ENCODE results near the gene IQGAP3. TPM values are rescaled to one million over a fixed set of nuclear protein-coding genes. Genes with fewer than 3 reads are reported as not detected.

IQGAP3 gene
- total and polyA plus RNA-seq, 3 experiments from 2014 or later: 4.4 to 4.7 TPM; not detected in 1

DNA sequence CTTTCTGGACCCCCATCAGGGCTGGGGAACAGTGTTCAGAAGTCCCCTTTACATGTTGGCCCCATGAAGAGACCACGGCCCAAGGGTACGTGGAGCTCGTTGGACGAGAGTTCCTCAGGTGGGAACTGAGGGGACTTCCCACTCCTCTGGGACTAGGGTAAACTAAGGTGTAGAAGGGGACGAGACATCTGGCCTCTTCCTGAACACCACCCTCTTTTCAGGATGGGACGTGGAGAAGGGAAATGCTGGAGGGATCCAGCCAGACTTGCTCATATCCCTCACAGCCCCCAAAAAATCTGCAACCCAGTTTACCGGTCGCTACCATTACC is 21.3 kb upstream of the IQGAP3 start:
- no peak for DNase-seq
- Histone ChIP-seq H3K27ac (ENCODE audit: low read depth, low read length) (no peak overlapping the region), H3K9me3 (ENCODE audit: low read length) (no peaks in the 10 kb centered on the region), H3K27me3 (ENCODE audit: insufficient read depth, low read length, poor library complexity, severe bottlenecking) (no peaks in the 10 kb centered on the region), H3K4me1 (ENCODE audit: insufficient read depth, low read length) (peaks cover 20% of the 10 kb centered on the region), H3K4me3 (ENCODE audit: low read length) (no peak overlapping the region), H3K36me3 (ENCODE audit: insufficient read depth, low read length) (peaks cover 20% of the 10 kb centered on the region)
- Mint-ChIP-seq H3K36me3 (peaks cover 0 to 55% (median 7%) of the 10 kb centered on the region in 3 donors), H3K4me3 (peak overlapping the region in 1 of 7 donors; percentile 61), H3K27me3 (no peaks in the 10 kb centered on the region), H3K4me1 (peaks cover 20 to 24% (median 23%) of the 10 kb centered on the region in 3 donors), H3K27ac (peak overlapping the region in 1 of 8 donors; percentile 90), H3K9me3 (no peaks in the 10 kb centered on the region)
- CTCF ChIA-PET: interaction anchor here (1.0 to 3.9 kb wide), 7 partner anchors 9 to 138 kb away, joined by 3 to 22 read pairs (median 3); partner anchors contain the start of gene MEF2D
- POLR2A ChIA-PET: no interaction called here

DNA sequence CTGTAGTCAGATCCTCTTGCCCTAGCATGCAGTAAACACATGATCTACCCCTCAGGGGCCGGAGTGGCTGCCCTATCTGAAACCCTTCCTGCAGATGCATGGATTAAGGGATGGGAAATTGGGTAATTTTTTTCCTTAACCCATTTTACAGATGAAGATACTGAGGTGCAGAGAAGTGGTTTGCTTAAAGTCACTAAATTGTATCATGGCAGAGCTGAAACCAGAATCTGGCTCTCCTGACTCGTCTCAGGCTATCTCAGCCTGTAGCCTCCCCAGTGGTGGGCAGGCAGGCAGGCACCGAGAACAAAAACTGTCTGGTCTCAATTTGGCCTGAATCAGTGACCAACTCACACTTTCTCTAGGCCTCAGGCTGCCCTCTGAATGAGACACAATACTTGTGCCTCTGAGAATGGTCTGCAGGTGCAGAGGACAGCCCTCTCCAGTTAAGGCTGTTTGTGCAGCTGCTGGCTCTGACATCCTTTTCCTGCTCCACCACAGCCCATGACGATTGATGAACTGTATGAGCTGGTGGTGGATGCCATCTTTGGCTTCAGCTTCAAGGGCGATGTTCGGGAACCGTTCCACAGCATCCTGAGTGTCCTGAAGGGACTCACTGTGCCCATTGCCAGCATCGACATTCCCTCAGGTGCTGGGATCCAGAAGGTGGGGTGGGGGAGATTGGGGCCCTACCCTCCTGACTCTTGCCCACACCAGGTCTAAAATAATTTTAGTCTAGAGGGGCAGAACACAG is 20.7 kb upstream of the IQGAP3 start:
- Mint-ChIP-seq H3K4me3 (peak overlapping the region; percentile 81 to 94 (median 90)), H3K27ac (peak overlapping the region; percentile 63 to 90 (median 79)), H3K36me3 (peaks cover 0 to 50% (median 7%) of the 10 kb centered on the region in 3 donors), H3K4me1 (peaks cover 20 to 24% (median 23%) of the 10 kb centered on the region in 3 donors), H3K27me3 (no peaks in the 10 kb centered on the region), H3K9me3 (no peaks in the 10 kb centered on the region)
- no peak overlapping the region for H3K4me3 ChIP-seq (ENCODE audit: low read length)
- H3K27ac ChIP-seq (ENCODE audit: low read depth, low read length): no peak overlapping the region
- H3K9me3 ChIP-seq (ENCODE audit: low read length): no peaks in the 10 kb centered on the region
- ChIA-PET POLR2A (no interaction called here), CTCF (interaction anchor here (0.9 to 3.9 kb wide), 8 partner anchors 9 to 207 kb away, joined by 3 to 22 read pairs (median 4); partner anchors contain the start of gene MEF2D)
- H3K27me3 ChIP-seq (ENCODE audit: insufficient read depth, low read length, poor library complexity, severe bottlenecking): no peaks in the 10 kb centered on the region
- H3K4me1 ChIP-seq (ENCODE audit: insufficient read depth, low read length): peaks cover 20% of the 10 kb centered on the region
- DNase-seq: no peak
- H3K36me3 ChIP-seq (ENCODE audit: insufficient read depth, low read length): peaks cover 15% of the 10 kb centered on the region

DNA sequence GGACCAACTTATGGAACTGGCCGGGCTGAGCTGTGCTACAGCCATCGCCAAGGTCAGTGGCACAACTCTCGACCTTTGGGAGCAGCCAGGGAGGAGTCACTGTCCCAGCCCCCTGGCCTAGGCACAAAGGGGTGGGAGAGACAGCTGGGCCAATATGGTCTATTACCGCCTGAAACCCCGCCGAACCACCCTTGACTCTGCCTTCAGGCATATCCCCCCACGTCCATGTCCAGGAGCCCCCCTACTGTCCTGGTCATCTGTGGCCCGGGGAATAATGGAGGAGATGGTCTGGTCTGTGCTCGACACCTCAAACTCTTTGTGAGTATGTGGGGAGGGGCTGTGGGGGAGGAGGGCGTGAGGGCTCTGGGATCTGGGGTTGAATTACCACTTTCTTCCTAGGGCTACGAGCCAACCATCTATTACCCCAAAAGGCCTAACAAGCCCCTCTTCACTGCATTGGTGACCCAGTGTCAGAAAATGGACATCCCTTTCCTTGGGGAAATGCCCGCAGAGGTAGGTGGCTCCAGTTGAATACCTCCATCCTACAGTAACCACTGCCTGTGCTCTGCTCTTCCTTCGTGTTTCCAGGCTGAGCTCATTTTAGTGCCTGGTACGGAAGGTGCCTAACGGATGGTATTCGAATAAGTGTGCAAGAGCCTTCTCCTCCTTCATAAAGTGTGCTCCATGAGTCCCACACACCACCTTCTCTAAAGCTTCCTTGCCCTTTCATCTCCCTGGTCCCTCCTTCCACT is 20.0 kb upstream of the IQGAP3 start:
- Mint-ChIP-seq H3K36me3 (peaks cover 0 to 42% (median 7%) of the 10 kb centered on the region in 3 donors), H3K9me3 (no peaks in the 10 kb centered on the region), H3K27ac (peak overlapping the region; percentile 63 to 94 (median 82)), H3K4me1 (peaks cover 20 to 24% (median 23%) of the 10 kb centered on the region in 3 donors), H3K4me3 (peak overlapping the region; percentile 81 to 94 (median 90)), H3K27me3 (no peaks in the 10 kb centered on the region)
- Histone ChIP-seq H3K36me3 (ENCODE audit: insufficient read depth, low read length) (peaks cover 8% of the 10 kb centered on the region), H3K4me1 (ENCODE audit: insufficient read depth, low read length) (peaks cover 20% of the 10 kb centered on the region), H3K9me3 (ENCODE audit: low read length) (no peaks in the 10 kb centered on the region), H3K27ac (ENCODE audit: low read depth, low read length) (peak overlapping the region; percentile 67), H3K4me3 (ENCODE audit: low read length) (peak overlapping the region; percentile 70), H3K27me3 (ENCODE audit: insufficient read depth, low read length, poor library complexity, severe bottlenecking) (no peaks in the 10 kb centered on the region)
- POLR2A ChIA-PET: interaction anchor here (0.5 to 2.1 kb wide), 11 partner anchors 9 to 135 kb away, joined by 3 to 10 read pairs (median 5); partner anchors contain the start of genes GPATCH4 and MEF2D
- CTCF ChIA-PET: interaction anchor here (0.9 to 3.9 kb wide), 8 partner anchors 10 to 207 kb away, joined by 3 to 22 read pairs (median 4); partner anchors contain the start of gene MEF2D
- DNase-seq: no peak

DNA sequence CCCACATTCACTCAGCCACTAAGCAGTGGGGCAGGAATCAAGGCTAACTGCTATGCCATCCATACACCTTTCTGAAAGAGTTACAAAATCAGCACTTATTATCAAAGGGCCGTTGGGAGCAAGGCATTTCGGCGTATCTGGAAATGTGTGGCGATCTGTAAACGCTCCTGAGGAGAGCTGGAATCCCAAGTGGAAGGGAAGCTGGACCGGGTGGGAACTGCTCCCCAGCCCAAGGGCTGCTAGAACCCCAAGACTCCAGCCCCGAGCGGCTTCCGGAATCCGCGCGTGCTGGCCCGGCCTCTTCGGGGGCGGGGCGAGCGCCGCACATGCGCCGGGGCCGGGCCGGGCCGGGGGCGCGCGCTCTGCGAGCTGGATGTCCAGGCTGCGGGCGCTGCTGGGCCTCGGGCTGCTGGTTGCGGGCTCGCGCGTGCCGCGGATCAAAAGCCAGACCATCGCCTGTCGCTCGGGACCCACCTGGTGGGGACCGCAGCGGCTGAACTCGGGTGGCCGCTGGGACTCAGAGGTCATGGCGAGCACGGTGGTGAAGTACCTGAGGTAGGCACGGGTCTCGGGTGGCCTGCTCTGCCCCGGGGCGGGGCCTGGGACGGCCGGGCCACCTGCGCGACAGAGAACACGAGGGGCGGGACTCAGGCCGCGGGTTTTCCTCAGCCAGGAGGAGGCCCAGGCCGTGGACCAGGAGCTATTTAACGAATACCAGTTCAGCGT is 19.2 kb upstream of the IQGAP3 start, which contains the start of gene NAXE:
TSS of gene NAXE (plus strand) at position 345 of the 726 bp plus-strand sequence. CDS start at position 374, 29 bp downstream.
- Mint-ChIP-seq H3K4me1 (peaks cover 20 to 24% (median 21%) of the 10 kb centered on the region in 3 donors), H3K36me3 (peaks cover 0 to 37% (median 6%) of the 10 kb centered on the region in 3 donors), H3K27ac (peak within 1 kb of the TSS; percentile 90 to 98 (median 96)), H3K4me3 (peak within 1 kb of the TSS; percentile 89 to 94 (median 91)), H3K9me3 (no peaks in the 10 kb centered on the region), H3K27me3 (no peaks in the 10 kb centered on the region)
- DNase-seq: peak; percentile 64 to 78 (median 70)
- Histone ChIP-seq H3K27me3 (ENCODE audit: insufficient read depth, low read length, poor library complexity, severe bottlenecking) (no peaks in the 10 kb centered on the region), H3K4me1 (ENCODE audit: insufficient read depth, low read length) (peaks cover 20% of the 10 kb centered on the region), H3K9me3 (ENCODE audit: low read length) (no peaks in the 10 kb centered on the region), H3K27ac (ENCODE audit: low read depth, low read length) (peak within 1 kb of the TSS; percentile 67), H3K4me3 (ENCODE audit: low read length) (peak within 1 kb of the TSS; percentile 70), H3K36me3 (ENCODE audit: insufficient read depth, low read length) (peaks cover under 1% of the 10 kb centered on the region)
- ChIA-PET CTCF (interaction anchor here (0.7 to 3.9 kb wide), 14 partner anchors 9 to 206 kb away, joined by 3 to 22 read pairs (median 4); partner anchors contain the start of genes GPATCH4 and MEF2D), POLR2A (interaction anchor here (0.5 to 2.1 kb wide), 15 partner anchors 9 to 134 kb away, joined by 3 to 10 read pairs (median 5); partner anchors contain the start of genes GPATCH4 and MEF2D)

DNA sequence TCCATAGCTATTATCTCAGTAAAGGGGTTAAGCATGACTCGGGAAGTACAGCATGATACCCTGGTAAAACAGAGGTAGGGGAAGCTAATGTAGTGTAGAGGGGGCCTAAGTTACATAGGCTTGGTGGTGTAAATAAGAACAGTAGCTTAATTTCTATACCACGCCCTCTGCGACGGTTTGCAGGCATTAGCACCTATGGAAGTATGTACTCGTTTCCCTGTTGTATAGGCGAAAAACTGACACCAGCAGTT is 18.7 kb upstream of the IQGAP3 start:
- H3K4me3 Mint-ChIP-seq: peak overlapping the region; percentile 89 to 94 (median 91)
- DNase-seq: no peak
- no peaks in the 10 kb centered on the region for H3K27me3 Mint-ChIP-seq
- Histone ChIP-seq H3K27ac (ENCODE audit: low read depth, low read length) (peak overlapping the region; percentile 39), H3K27me3 (ENCODE audit: insufficient read depth, low read length, poor library complexity, severe bottlenecking) (no peaks in the 10 kb centered on the region), H3K4me1 (ENCODE audit: insufficient read depth, low read length) (peaks cover 20% of the 10 kb centered on the region), H3K36me3 (ENCODE audit: insufficient read depth, low read length) (no peaks in the 10 kb centered on the region), H3K9me3 (ENCODE audit: low read length) (no peaks in the 10 kb centered on the region), H3K4me3 (ENCODE audit: low read length) (peak overlapping the region; percentile 66)
- POLR2A ChIA-PET: interaction anchor here (0.9 to 2.1 kb wide), 11 partner anchors 9 to 134 kb away, joined by 3 to 10 read pairs (median 5); partner anchors contain the start of genes GPATCH4 and MEF2D
- CTCF ChIA-PET: interaction anchor here (0.7 to 3.9 kb wide), 12 partner anchors 9 to 205 kb away, joined by 3 to 22 read pairs (median 4); partner anchors contain the start of genes GPATCH4 and MEF2D
- H3K27ac Mint-ChIP-seq: peak overlapping the region; percentile 90 to 98 (median 96)
- H3K4me1 Mint-ChIP-seq: peaks cover 20 to 24% (median 21%) of the 10 kb centered on the region in 3 donors
- no peaks in the 10 kb centered on the region for H3K9me3 Mint-ChIP-seq
- H3K36me3 Mint-ChIP-seq: peaks cover 0 to 32% (median 6%) of the 10 kb centered on the region in 3 donors

DNA sequence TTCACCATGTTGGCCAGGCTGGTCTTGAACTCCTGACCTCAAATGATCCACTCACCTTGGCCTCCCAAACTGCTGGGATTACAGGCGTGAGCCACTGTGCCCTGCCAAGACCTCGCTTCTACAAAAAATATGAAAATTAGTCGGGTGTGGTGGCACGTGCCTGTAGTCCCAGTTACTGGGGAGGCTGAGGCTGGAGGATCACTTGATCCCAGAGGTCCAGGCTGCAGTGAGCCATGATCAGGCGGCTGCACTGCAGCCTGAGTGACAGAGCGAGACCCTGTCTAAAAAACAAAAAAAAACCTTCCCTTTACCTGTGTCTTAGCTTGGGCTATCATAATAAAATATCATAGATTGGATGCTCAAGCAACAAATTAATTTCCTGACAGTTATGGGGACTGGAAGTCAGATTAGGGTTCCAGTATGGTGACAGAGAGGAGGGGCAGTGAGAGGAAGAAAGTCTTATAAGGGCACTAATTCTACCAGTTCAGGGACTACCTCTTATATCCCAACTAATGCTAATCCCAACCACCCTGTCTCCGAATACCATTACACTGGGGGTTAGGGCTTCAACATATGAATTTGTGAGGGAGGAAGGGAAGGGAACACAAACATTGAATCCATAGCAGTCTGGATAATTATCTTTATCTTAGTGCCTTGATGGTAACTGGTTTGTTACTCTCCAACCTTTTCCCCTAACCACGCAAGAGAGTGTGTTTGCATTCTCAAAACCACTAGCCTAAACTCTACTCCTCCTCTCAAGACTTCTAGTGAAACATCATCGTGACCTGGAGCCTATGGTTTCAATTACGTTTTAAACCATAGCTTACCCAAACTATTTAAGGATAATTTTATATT is 18.2 kb upstream of the IQGAP3 start:
- POLR2A ChIA-PET: interaction anchor here (1.1 to 2.1 kb wide), 9 partner anchors 9 to 133 kb away, joined by 3 to 10 read pairs (median 5); partner anchors contain the start of gene MEF2D
- H3K27me3 ChIP-seq (ENCODE audit: insufficient read depth, low read length, poor library complexity, severe bottlenecking): no peaks in the 10 kb centered on the region
- peaks cover 0 to 32% (median 6%) of the 10 kb centered on the region in 3 donors for H3K36me3 Mint-ChIP-seq
- H3K9me3 Mint-ChIP-seq: no peaks in the 10 kb centered on the region
- peak overlapping the region; percentile 66 for H3K4me3 ChIP-seq (ENCODE audit: low read length)
- peaks cover 21 to 24% (median 22%) of the 10 kb centered on the region in 3 donors for H3K4me1 Mint-ChIP-seq
- peak overlapping the region in 7 of 8 donors; percentile 90 to 98 (median 96) for H3K27ac Mint-ChIP-seq
- H3K9me3 ChIP-seq (ENCODE audit: low read length): no peaks in the 10 kb centered on the region
- H3K27me3 Mint-ChIP-seq: no peaks in the 10 kb centered on the region
- CTCF ChIA-PET: interaction anchor here (0.7 to 3.9 kb wide), 12 partner anchors 9 to 205 kb away, joined by 3 to 22 read pairs (median 4); partner anchors contain the start of genes GPATCH4 and MEF2D
- H3K4me3 Mint-ChIP-seq: peak overlapping the region; percentile 89 to 94 (median 91)
- peaks cover 20% of the 10 kb centered on the region for H3K4me1 ChIP-seq (ENCODE audit: insufficient read depth, low read length)
- H3K36me3 ChIP-seq (ENCODE audit: insufficient read depth, low read length): no peaks in the 10 kb centered on the region
- no peak for DNase-seq
- peak overlapping the region; percentile 39 for H3K27ac ChIP-seq (ENCODE audit: low read depth, low read length)

Data from CD8-positive, alpha-beta memory T cell (primary cell).